CD4-positive, alpha-beta memory T cell (primary cell): Measurements from ENCODE around the gene EEF2K. TPM values are rescaled to one million over a fixed set of nuclear protein-coding genes. Genes with fewer than 3 reads are reported as not detected.

Experiments used
- CTCF ChIA-PET: fragments of 350-600 bp; sonication (Branson Sonifier 250); formaldehyde crosslinking; loops from one replicate; lab custom pipeline; 2021; ENCODE audit warnings: inconsistent platforms; ENCODE audit not compliant: partially characterized antibody; lab: Charles Lee
- POLR2A ChIA-PET: fragments of 350-600 bp; sonication (Branson Sonifier 250); formaldehyde crosslinking; loops from one replicate; lab custom pipeline; 2021; ENCODE audit not compliant: partially characterized antibody; lab: Charles Lee
- DNase-seq, 5 donors: peaks; one replicate each; pipeline versions ENCODE4 v3.0.0 to v3.0.0-alpha.2; 2020 to 2022; ENCODE audit warnings: mixed read lengths in 1 of 5
- H3K27ac ChIP-seq: one replicate; pipeline ENCODE4 v1.7.0; 2013; ENCODE audit warnings: low read depth, low read length
- H3K27me3 ChIP-seq: 2 replicates; pipeline ENCODE4 v1.7.0; 2013; ENCODE audit warnings: mild to moderate bottlenecking, low read length, moderate library complexity; ENCODE audit not compliant: insufficient read depth
- H3K36me3 ChIP-seq: 2 replicates; pipeline ENCODE4 v1.7.0; 2013; ENCODE audit warnings: mild to moderate bottlenecking, low read length, moderate library complexity; ENCODE audit not compliant: insufficient read depth
- H3K4me1 ChIP-seq: 2 replicates; pipeline ENCODE4 v1.7.0; 2013; ENCODE audit warnings: mild to moderate bottlenecking, low read length, moderate library complexity; ENCODE audit not compliant: insufficient read depth
- H3K4me3 ChIP-seq, 2 donors: one replicate each; pipeline ENCODE4 v1.7.0; 2013; ENCODE audit warnings: low read length in 2 of 2, mild to moderate bottlenecking in 1 of 2
- H3K9me3 ChIP-seq, 2 donors: one replicate each; pipeline ENCODE4 v1.7.0; 2013; ENCODE audit warnings: low read length in 2 of 2, control low read depth in 1 of 2; ENCODE audit not compliant: control insufficient read depth in 1 of 2
- H3K27ac Mint-ChIP-seq, 7 donors: one replicate each; pipeline ENCODE4 v1.8.0; 2020 to 2021; ENCODE audit warnings: mixed read lengths in 7 of 7, mild to moderate bottlenecking in 6 of 7, inconsistent platforms in 3 of 7, moderate library complexity in 3 of 7
- H3K27me3 Mint-ChIP-seq, 2 donors: one replicate each; pipeline ENCODE4 v1.8.0; 2020 to 2021; ENCODE audit warnings: mixed read lengths in 2 of 2
- H3K36me3 Mint-ChIP-seq, 2 donors: one replicate each; pipeline ENCODE4 v1.8.0; 2020 to 2021; ENCODE audit warnings: mixed read lengths in 2 of 2, inconsistent platforms in 1 of 2, mild to moderate bottlenecking in 1 of 2
- H3K4me1 Mint-ChIP-seq, 4 donors: one replicate each; pipeline ENCODE4 v1.8.0; 2020 to 2021; ENCODE audit warnings: mixed read lengths in 4 of 4, mild to moderate bottlenecking in 1 of 4
- H3K4me3 Mint-ChIP-seq, 8 donors: one replicate each; pipeline ENCODE4 v1.8.0; 2020 to 2021; ENCODE audit warnings: mixed read lengths in 8 of 8, mild to moderate bottlenecking in 7 of 8, moderate library complexity in 6 of 8, inconsistent platforms in 3 of 8
- H3K9me3 Mint-ChIP-seq, 8 donors: one replicate each; pipeline ENCODE4 v1.8.0; 2020 to 2021; ENCODE audit warnings: mixed read lengths in 8 of 8, mild to moderate bottlenecking in 5 of 8, inconsistent platforms in 3 of 8, moderate library complexity in 1 of 8
- intact Hi-C: fragments of 100-400 bp; cut with micrococcal nuclease; formaldehyde crosslinking; loops from one replicate; pipeline ENCODE4 v1.15.1; 2023
- polyA plus RNA-seq, 2 donors: library from polyadenylated mRNA; unstranded; fragments of 300-500 nt; fragmentation: Illumina TruSeq; gene quantifications; one replicate each; pipeline ENCODE4 v1.2.3, GENCODE V29; 2021
- total RNA-seq, 2 experiments: library from RNA; stranded (reverse); gene quantifications; one replicate each; pipeline ENCODE4 v1.2.3, GENCODE V29; 2021

EEF2K gene
- total and polyA plus RNA-seq, 4 experiments from 2014 or later, result 0.77 to 20.7 (median 11.5) TPM

GRCh38 chr16:22328081-22328725, 122.1 kb downstream of the EEF2K start:
- peaks cover 67% of the 10 kb centered on the region for H3K36me3 ChIP-seq
- intact Hi-C loops, result no loop called here
- peaks cover 22 to 77% of the 10 kb centered on the region in 2 donors for H3K36me3 Mint-ChIP-seq

GRCh38 chr16:22329199-22329695, 123.2 kb downstream of the EEF2K start:
- H3K36me3 ChIP-seq, result peaks cover 66% of the 10 kb centered on the region
- peak overlapping the region in 5 of 7 donors; percentile 24 to 88 (median 59) for H3K27ac Mint-ChIP-seq

More at GRCh38 chr16:22328081-22328725, 122.1 kb downstream of the EEF2K start:
- H3K4me1 ChIP-seq, result peaks cover 3% of the 10 kb centered on the region
- H3K9me3 Mint-ChIP-seq, result no peaks in the 10 kb centered on the region
- no peaks in the 10 kb centered on the region for H3K27me3 ChIP-seq
- H3K27me3 Mint-ChIP-seq, result no peaks in the 10 kb centered on the region
- CTCF ChIA-PET, result interaction anchor here (1.3 to 1.8 kb wide), 2 partner anchors 8 to 10 kb away, joined by 4 to 8 read pairs; no protein-coding TSS in a partner anchor
- POLR2A ChIA-PET, result interaction anchor here (1.0 to 3.4 kb wide), 5 partner anchors 9 to 46 kb away, joined by 3 to 14 read pairs (median 3); partner anchors contain the start of gene CDR2
- H3K4me3 ChIP-seq, result no peak overlapping the region
- H3K27ac ChIP-seq, result no peak overlapping the region
- no peaks in the 10 kb centered on the region for H3K9me3 ChIP-seq
- peaks cover 8 to 26% (median 12%) of the 10 kb centered on the region in 4 donors for H3K4me1 Mint-ChIP-seq
- DNase-seq, result no peak
- peak overlapping the region in 3 of 7 donors; percentile 10 to 72 (median 50) for H3K27ac Mint-ChIP-seq
- no peak overlapping the region for H3K4me3 Mint-ChIP-seq

GRCh38 chr16:22330326-22330725, 124.2 kb downstream of the EEF2K start:
- Histone ChIP-seq H3K4me3 (no peak overlapping the region), H3K27ac (no peak overlapping the region), H3K4me1 (peaks cover 3% of the 10 kb centered on the region), H3K27me3 (no peaks in the 10 kb centered on the region), H3K9me3 (no peaks in the 10 kb centered on the region), H3K36me3 (peaks cover 66% of the 10 kb centered on the region)
- Mint-ChIP-seq H3K36me3 (peaks cover 43 to 80% of the 10 kb centered on the region in 2 donors), H3K9me3 (peaks cover 0 to 5% (median 0%) of the 10 kb centered on the region in 8 donors), H3K27ac (peak overlapping the region in 5 of 7 donors; percentile 9 to 62 (median 53)), H3K4me3 (no peak overlapping the region), H3K27me3 (no peaks in the 10 kb centered on the region), H3K4me1 (peaks cover 9 to 26% (median 12%) of the 10 kb centered on the region in 4 donors)
- intact Hi-C loops, result no loop called here
- ChIA-PET CTCF (interaction anchor here (1.8 kb wide), 1 partner anchor 12 kb away, joined by 8 read pairs; no protein-coding TSS in a partner anchor), POLR2A (interaction anchor here (2.2 to 3.4 kb wide), 3 partner anchors 24 to 44 kb away, joined by 7 to 14 read pairs (median 10); partner anchors contain the start of gene CDR2)
- DNase-seq, result no peak

More at GRCh38 chr16:22329199-22329695, 123.2 kb downstream of the EEF2K start:
- Histone ChIP-seq H3K4me1 (peaks cover 3% of the 10 kb centered on the region), H3K9me3 (no peaks in the 10 kb centered on the region), H3K27me3 (no peaks in the 10 kb centered on the region), H3K4me3 (no peak overlapping the region), H3K27ac (no peak overlapping the region)
- intact Hi-C loops, result no loop called here
- Mint-ChIP-seq H3K27me3 (no peaks in the 10 kb centered on the region), H3K9me3 (peaks cover 0 to under 1% (median 0%) of the 10 kb centered on the region in 8 donors), H3K36me3 (peaks cover 32 to 77% of the 10 kb centered on the region in 2 donors), H3K4me1 (peaks cover 8 to 26% (median 12%) of the 10 kb centered on the region in 4 donors), H3K4me3 (no peak overlapping the region)
- POLR2A ChIA-PET, result interaction anchor here (0.6 to 3.4 kb wide), 6 partner anchors 22 to 304 kb away, joined by 3 to 14 read pairs (median 6); partner anchors contain the start of gene CDR2
- CTCF ChIA-PET, result interaction anchor here (1.2 to 1.8 kb wide), 3 partner anchors 9 to 11 kb away, joined by 4 to 8 read pairs (median 4); no protein-coding TSS in a partner anchor
- no peak for DNase-seq

- Mint-ChIP-seq H3K9me3 (peaks cover 5 to 31% (median 17%) of the 10 kb centered on the region in 8 donors), H3K4me3 (no peak overlapping the region), H3K36me3 (peaks cover 75 to 86% of the 10 kb centered on the region in 2 donors), H3K27ac (peak overlapping the region in 3 of 7 donors; percentile 41 to 74 (median 57)), H3K4me1 (peaks cover 14 to 28% (median 19%) of the 10 kb centered on the region in 4 donors), H3K27me3 (no peaks in the 10 kb centered on the region)
- ChIA-PET CTCF (interaction anchor here (1.2 kb wide), 1 partner anchor 15 kb away, joined by 5 read pairs; no protein-coding TSS in a partner anchor), POLR2A (interaction anchor here (0.6 to 3.3 kb wide), 5 partner anchors 11 to 39 kb away, joined by 3 to 14 read pairs (median 5); no protein-coding TSS in a partner anchor)
- peaks cover 55% of the 10 kb centered on the region for H3K36me3 ChIP-seq
- no peak overlapping the region for H3K27ac ChIP-seq
- DNase-seq, result no peak
- H3K27me3 ChIP-seq, result no peaks in the 10 kb centered on the region
- intact Hi-C loops, result no loop called here
- no peak overlapping the region for H3K4me3 ChIP-seq
- peaks cover 0 to 17% of the 10 kb centered on the region in 2 donors for H3K9me3 ChIP-seq
- no peaks in the 10 kb centered on the region for H3K4me1 ChIP-seq
Observed at GRCh38 chr16:22333457-22333994, 127.4 kb downstream of the EEF2K start.

GRCh38 chr16:22335668-22336246, 129.7 kb downstream of the EEF2K start:
- no peaks in the 10 kb centered on the region for H3K4me1 ChIP-seq
- Mint-ChIP-seq H3K27me3 (no peaks in the 10 kb centered on the region), H3K27ac (peak overlapping the region in 5 of 7 donors; percentile 30 to 80 (median 64)), H3K36me3 (peaks cover 83 to 87% of the 10 kb centered on the region in 2 donors), H3K4me3 (no peak overlapping the region), H3K9me3 (peaks cover 5 to 47% (median 27%) of the 10 kb centered on the region in 8 donors), H3K4me1 (peaks cover 11 to 19% (median 13%) of the 10 kb centered on the region in 4 donors)
- no peaks in the 10 kb centered on the region for H3K27me3 ChIP-seq
- intact Hi-C loops, result loop anchor here (5.0 kb wide), 1 partner anchor 37 kb away; the partner anchor contains the start of gene CDR2
- H3K36me3 ChIP-seq, result peaks cover 53% of the 10 kb centered on the region
- no peak overlapping the region for H3K4me3 ChIP-seq
- POLR2A ChIA-PET, result interaction anchor here (1.9 to 3.3 kb wide), 4 partner anchors 11 to 37 kb away, joined by 6 to 16 read pairs (median 14); no protein-coding TSS in a partner anchor
- CTCF ChIA-PET, result interaction anchor here (1.3 kb wide), 1 partner anchor 37 kb away, joined by 3 read pairs; no protein-coding TSS in a partner anchor
- no peak overlapping the region for H3K27ac ChIP-seq
- DNase-seq, result no peak
- peaks cover 0 to 17% of the 10 kb centered on the region in 2 donors for H3K9me3 ChIP-seq

GRCh38 chr16:22336581-22336980, 130.5 kb downstream of the EEF2K start:
- Mint-ChIP-seq H3K4me1 (peaks cover 7 to 19% (median 10%) of the 10 kb centered on the region in 4 donors), H3K27me3 (no peaks in the 10 kb centered on the region), H3K4me3 (no peak overlapping the region), H3K36me3 (peaks cover 82 to 84% of the 10 kb centered on the region in 2 donors), H3K27ac (peak overlapping the region in 2 of 7 donors; percentile 17 to 77), H3K9me3 (peaks cover 5 to 55% (median 33%) of the 10 kb centered on the region in 8 donors)
- H3K9me3 ChIP-seq, result peaks cover 0 to 17% of the 10 kb centered on the region in 2 donors
- H3K4me3 ChIP-seq, result no peak overlapping the region
- no peak overlapping the region for H3K27ac ChIP-seq
- H3K36me3 ChIP-seq, result peaks cover 48% of the 10 kb centered on the region
- H3K27me3 ChIP-seq, result no peaks in the 10 kb centered on the region
- H3K4me1 ChIP-seq, result no peaks in the 10 kb centered on the region
- intact Hi-C loops, result loop anchor here (5.0 kb wide), 1 partner anchor 36 kb away; the partner anchor contains the start of gene CDR2
- DNase-seq, result no peak
- ChIA-PET POLR2A (interaction anchor here (1.4 to 3.0 kb wide), 4 partner anchors 10 to 37 kb away, joined by 5 to 16 read pairs (median 10); no protein-coding TSS in a partner anchor), CTCF (interaction anchor here (1.4 to 2.2 kb wide), 2 partner anchors 17 to 39 kb away, joined by 4 read pairs; no protein-coding TSS in a partner anchor)
